Neural cell (in vitro differentiated cells): ENCODE measurements around the gene TNKS2. TPM values are rescaled to one million over a fixed set of nuclear protein-coding genes. Genes with fewer than 3 reads are reported as not detected.

Source experiments
- H2AFZ ChIP-seq: fragments of 200-600, 300-800 bp; sonication (generic), shearing (Covaris generic); 2 replicates; pipeline ENCODE4 v1.6.0; 2014; ENCODE audit warnings: low read depth, mild to moderate bottlenecking, antibody characterized with exemption, low read length, moderate library complexity
- H3F3A ChIP-seq: fragments of 200-600 bp; shearing (Covaris generic); 2 replicates; pipeline ENCODE4 v1.6.1; 2016; ENCODE audit warnings: mild to moderate bottlenecking, moderate library complexity, mixed read lengths, antibody characterized with exemption, low read length; ENCODE audit not compliant: insufficient read depth, poor library complexity, severe bottlenecking
- H3K27ac ChIP-seq: fragments of 200-600, 300-800 bp; sonication (generic), shearing (Covaris generic); 2 replicates; pipeline ENCODE4 v1.5.1; 2014; ENCODE audit warnings: mild to moderate bottlenecking, low read length, moderate library complexity
- H3K27me3 ChIP-seq: fragments of 300-800, 200-600 bp; sonication (generic), shearing (Covaris generic); 2 replicates; pipeline ENCODE4 v1.6.0; 2014; ENCODE audit warnings: mild to moderate bottlenecking, low read depth, low read length, moderate library complexity; ENCODE audit not compliant: insufficient read depth
- H3K36me3 ChIP-seq: fragments of 300-800, 200-600 bp; sonication (generic), shearing (Covaris generic); 2 replicates; pipeline ENCODE4 v1.5.1; 2014; ENCODE audit warnings: mild to moderate bottlenecking, antibody characterized with exemption, low read length, moderate library complexity; ENCODE audit not compliant: insufficient read depth
- H3K4me2 ChIP-seq: fragments of 300-800, 200-600 bp; sonication (generic), shearing (Covaris generic); 2 replicates; pipeline ENCODE4 v1.6.0; 2014; ENCODE audit warnings: mild to moderate bottlenecking, low read length
- H3K4me3 ChIP-seq: fragments of 300-800, 200-600 bp; sonication (generic), shearing (Covaris generic); 2 replicates; pipeline ENCODE4 v1.5.1; 2014; ENCODE audit warnings: mild to moderate bottlenecking, low read length, moderate library complexity
- H3K79me2 ChIP-seq: fragments of 200-600 bp; shearing (Covaris generic); replicated peaks from 2 replicates; pipeline ENCODE4 v1.6.0; 2014; ENCODE audit warnings: mild to moderate bottlenecking, low read length, moderate library complexity; ENCODE audit not compliant: insufficient read depth
- H3K9ac ChIP-seq: fragments of 300-800, 200-600 bp; sonication (generic), shearing (Covaris generic); 2 replicates; pipeline ENCODE4 v1.6.1; 2016; ENCODE audit warnings: mild to moderate bottlenecking, low read length, mixed read lengths
- H3K9me2 ChIP-seq: fragments of 200-600 bp; shearing (Covaris generic); 2 replicates; pipeline ENCODE4 v1.6.1; 2016; ENCODE audit warnings: mild to moderate bottlenecking, low read length, mixed read lengths; ENCODE audit not compliant: insufficient read depth
- H3K9me3 ChIP-seq: fragments of 200-600, 300-800 bp; sonication (generic), shearing (Covaris generic); 2 replicates; pipeline ENCODE4 v1.6.1; 2016; ENCODE audit warnings: mild to moderate bottlenecking, mixed run types, low read length, moderate library complexity, mixed read lengths
- H4K20me1 ChIP-seq: fragments of 200-600 bp; shearing (Covaris generic); 2 replicates; pipeline ENCODE4 v1.6.1; 2016; ENCODE audit warnings: mild to moderate bottlenecking, mixed run types; ENCODE audit not compliant: insufficient read depth
- CTCF ChIP-seq: fragments of 450-650 bp; IDR thresholded peaks from 2 replicates; pipeline ENCODE4 v1.5.1; 2014; ENCODE audit warnings: antibody characterized with exemption, mild to moderate bottlenecking, moderate library complexity; ENCODE audit not compliant: poor library complexity, severe bottlenecking
- EP300 ChIP-seq: fragments of 450-650 bp; conservative IDR thresholded peaks from 2 replicates; pipeline ENCODE4 v1.6.1; 2014; ENCODE audit warnings: antibody characterized with exemption, mild to moderate bottlenecking, moderate library complexity; ENCODE audit not compliant: poor library complexity, severe bottlenecking
- EZH2 ChIP-seq: fragments of 200-600, 300-800 bp; shearing (Covaris generic), sonication (generic); IDR thresholded peaks from 2 replicates; pipeline ENCODE4 v1.6.1; 2014; ENCODE audit warnings: antibody characterized with exemption, low read length, borderline replicate concordance, mild to moderate bottlenecking; ENCODE audit not compliant: insufficient read depth, poor library complexity, severe bottlenecking
- MXI1 ChIP-seq: fragments of 450-650 bp; conservative IDR thresholded peaks from 2 replicates; pipeline ENCODE4 v1.6.1; 2014; ENCODE audit warnings: antibody characterized with exemption, mild to moderate bottlenecking; ENCODE audit not compliant: poor library complexity, severe bottlenecking
- POLR2AphosphoS5 ChIP-seq: IDR thresholded peaks from 2 replicates; pipeline ENCODE4 v1.6.1; 2012
- RAD21 ChIP-seq: fragments of 450-650 bp; conservative IDR thresholded peaks from 2 replicates; pipeline ENCODE4 v1.6.1; 2014; ENCODE audit warnings: antibody characterized with exemption, mild to moderate bottlenecking, moderate library complexity
- SMC3 ChIP-seq: fragments of 450-650 bp; conservative IDR thresholded peaks from 2 replicates; pipeline ENCODE4 v1.6.1; 2014; ENCODE audit warnings: antibody characterized with exemption, mild to moderate bottlenecking, moderate library complexity; ENCODE audit not compliant: poor library complexity
- TAF1 ChIP-seq: IDR thresholded peaks from 2 replicates; pipeline ENCODE4 v1.6.1; 2012; ENCODE audit warnings: low read depth
- polyA plus RNA-seq: library from polyadenylated mRNA; depleted of rRNA; stranded (reverse); fragments of >200 nt; gene quantifications from 2 replicates; pipeline ENCODE4 v1.2.3, GENCODE V29; 2014
- TF ChIP-seq, protein P1 (sequence below): IDR thresholded peaks from 2 replicates; pipeline ENCODE4 v1.6.1; 2012; ENCODE audit warnings: borderline replicate concordance

TNKS2 gene
- polyA plus RNA-seq, 1 donor from 2014 or later = 28.0 TPM

DNA sequence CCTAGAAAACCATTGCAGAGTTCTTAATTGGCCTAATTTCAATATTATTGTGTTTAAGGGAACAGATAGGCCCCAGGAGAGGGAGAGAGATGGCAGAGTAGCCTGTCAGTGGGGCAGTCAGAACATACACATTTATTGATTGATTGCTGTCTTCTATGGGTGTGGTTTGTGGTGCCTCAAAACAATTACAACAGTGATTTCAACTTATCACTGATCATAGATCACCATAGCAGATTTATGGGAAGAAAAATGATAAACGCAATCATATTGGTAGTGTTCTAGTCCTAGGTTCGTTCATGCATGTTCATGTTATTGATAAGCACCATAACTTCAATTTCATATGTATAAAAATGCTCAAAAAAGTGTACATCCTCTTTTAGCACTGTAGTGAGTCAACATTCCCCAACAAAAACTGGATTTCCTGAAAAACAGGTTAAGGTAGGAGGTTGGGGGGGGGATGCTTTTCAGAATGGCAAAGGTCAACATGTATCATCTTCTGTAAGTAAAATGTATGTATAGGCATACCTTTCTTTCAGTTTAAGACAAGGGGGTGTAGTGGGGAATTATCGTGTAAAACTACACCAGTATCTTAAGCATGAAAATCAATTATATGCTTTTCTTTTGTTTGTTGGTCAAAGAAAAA lies 1.1 kb upstream of the TNKS2 start:
- H3K9ac ChIP-seq = peak overlapping the region; percentile 86
- H3K27me3 ChIP-seq = no peaks in the 10 kb centered on the region
- peak overlapping the region; percentile 34 for H3K4me2 ChIP-seq
- H3F3A ChIP-seq = no peaks in the 10 kb centered on the region
- H3K27ac ChIP-seq = peak overlapping the region; percentile 79
- H2AFZ ChIP-seq = no peak overlapping the region
- peak overlapping the region; percentile 95 for H3K4me3 ChIP-seq
- H4K20me1 ChIP-seq = peaks cover 6% of the 10 kb centered on the region
- no peaks in the 10 kb centered on the region for H3K9me3 ChIP-seq
- H3K36me3 ChIP-seq = no peaks in the 10 kb centered on the region
- no peaks in the 10 kb centered on the region for H3K9me2 ChIP-seq
- TF ChIP-seq RAD21 (no peak), MXI1 (no peak), TAF1 (no peak), SMC3 (no peak), POLR2AphosphoS5 (no peak), EP300 (no peak), EZH2 (no peak), CTCF (no peak)
- TF ChIP-seq, protein P1, sequence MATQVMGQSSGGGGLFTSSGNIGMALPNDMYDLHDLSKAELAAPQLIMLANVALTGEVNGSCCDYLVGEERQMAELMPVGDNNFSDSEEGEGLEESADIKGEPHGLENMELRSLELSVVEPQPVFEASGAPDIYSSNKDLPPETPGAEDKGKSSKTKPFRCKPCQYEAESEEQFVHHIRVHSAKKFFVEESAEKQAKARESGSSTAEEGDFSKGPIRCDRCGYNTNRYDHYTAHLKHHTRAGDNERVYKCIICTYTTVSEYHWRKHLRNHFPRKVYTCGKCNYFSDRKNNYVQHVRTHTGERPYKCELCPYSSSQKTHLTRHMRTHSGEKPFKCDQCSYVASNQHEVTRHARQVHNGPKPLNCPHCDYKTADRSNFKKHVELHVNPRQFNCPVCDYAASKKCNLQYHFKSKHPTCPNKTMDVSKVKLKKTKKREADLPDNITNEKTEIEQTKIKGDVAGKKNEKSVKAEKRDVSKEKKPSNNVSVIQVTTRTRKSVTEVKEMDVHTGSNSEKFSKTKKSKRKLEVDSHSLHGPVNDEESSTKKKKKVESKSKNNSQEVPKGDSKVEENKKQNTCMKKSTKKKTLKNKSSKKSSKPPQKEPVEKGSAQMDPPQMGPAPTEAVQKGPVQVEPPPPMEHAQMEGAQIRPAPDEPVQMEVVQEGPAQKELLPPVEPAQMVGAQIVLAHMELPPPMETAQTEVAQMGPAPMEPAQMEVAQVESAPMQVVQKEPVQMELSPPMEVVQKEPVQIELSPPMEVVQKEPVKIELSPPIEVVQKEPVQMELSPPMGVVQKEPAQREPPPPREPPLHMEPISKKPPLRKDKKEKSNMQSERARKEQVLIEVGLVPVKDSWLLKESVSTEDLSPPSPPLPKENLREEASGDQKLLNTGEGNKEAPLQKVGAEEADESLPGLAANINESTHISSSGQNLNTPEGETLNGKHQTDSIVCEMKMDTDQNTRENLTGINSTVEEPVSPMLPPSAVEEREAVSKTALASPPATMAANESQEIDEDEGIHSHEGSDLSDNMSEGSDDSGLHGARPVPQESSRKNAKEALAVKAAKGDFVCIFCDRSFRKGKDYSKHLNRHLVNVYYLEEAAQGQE = no peak
- peaks cover 45% of the 10 kb centered on the region for H3K79me2 ChIP-seq

GRCh38 chr10:91798649-91799611 lies 704 bp downstream of the TNKS2 start:
- no peaks in the 10 kb centered on the region for H3K27me3 ChIP-seq
- no peaks in the 10 kb centered on the region for H3K9me3 ChIP-seq
- peaks cover 6% of the 10 kb centered on the region for H4K20me1 ChIP-seq
- peaks cover 62% of the 10 kb centered on the region for H3K79me2 ChIP-seq
- no peaks in the 10 kb centered on the region for H3F3A ChIP-seq
- peak overlapping the region; percentile 79 for H3K27ac ChIP-seq
- H3K9me2 ChIP-seq = no peaks in the 10 kb centered on the region
- peak overlapping the region; percentile 49 for H2AFZ ChIP-seq
- peak overlapping the region; percentile 83 for H3K4me2 ChIP-seq
- H3K36me3 ChIP-seq = no peaks in the 10 kb centered on the region
- peak overlapping the region; percentile 86 for H3K9ac ChIP-seq
- peak overlapping the region; percentile 95 for H3K4me3 ChIP-seq
- TF ChIP-seq MXI1 (peak; percentile 67), SMC3 (no peak), EP300 (peak; percentile 4)
